Osteoblast (primary cell): ENCODE measurements around the gene GSTA2. TPM values are rescaled to one million over a fixed set of nuclear protein-coding genes. Genes with fewer than 3 reads are reported as not detected.

ENCODE experiments used
- DNase-seq: peaks from one replicate; pipeline ENCODE4 v3.0.0; 2011; ENCODE audit warnings: low spot score, mixed read lengths; ENCODE audit not compliant: insufficient read length; ENCODE audit errors: missing footprints
- H2AFZ ChIP-seq: 2 replicates; pipeline ENCODE4 v1.6.0; 2011; ENCODE audit warnings: mild to moderate bottlenecking, low read length
- H3K27ac ChIP-seq: 2 replicates; pipeline ENCODE4 v1.5.1; 2011; ENCODE audit warnings: mild to moderate bottlenecking, low read depth, low read length, moderate library complexity
- H3K27me3 ChIP-seq: 2 replicates; pipeline ENCODE4 v1.6.0; 2012; ENCODE audit warnings: mild to moderate bottlenecking, control low read depth, inconsistent platforms, low read length, moderate library complexity; ENCODE audit not compliant: insufficient read depth
- H3K36me3 ChIP-seq: 2 replicates; pipeline ENCODE4 v1.5.1; 2011; ENCODE audit warnings: mild to moderate bottlenecking, low read length, control low read depth, moderate library complexity; ENCODE audit not compliant: insufficient read depth
- H3K4me1 ChIP-seq: 2 replicates; pipeline ENCODE4 v1.5.1; 2011; ENCODE audit warnings: mild to moderate bottlenecking, low read length, control low read depth, moderate library complexity; ENCODE audit not compliant: insufficient read depth
- H3K4me2 ChIP-seq: 2 replicates; pipeline ENCODE4 v1.6.0; 2011; ENCODE audit warnings: mild to moderate bottlenecking, low read length; ENCODE audit not compliant: insufficient read depth
- H3K4me3 ChIP-seq: fragments of 200-600 bp; sonication (generic); 3 replicates; pipeline ENCODE4 v1.5.1; 2012; ENCODE audit warnings: mild to moderate bottlenecking, low read length, inconsistent platforms; ENCODE audit not compliant: insufficient read depth
- H3K79me2 ChIP-seq: 2 replicates; pipeline ENCODE4 v1.6.0; 2012; ENCODE audit warnings: mild to moderate bottlenecking, low read length, control low read depth, inconsistent platforms; ENCODE audit not compliant: insufficient read depth
- H3K9me3 ChIP-seq: 2 replicates; pipeline ENCODE4 v1.5.1; 2011; ENCODE audit warnings: low read depth, low read length, control low read depth
- H4K20me1 ChIP-seq: 2 replicates; pipeline ENCODE4 v1.6.0; 2012; ENCODE audit warnings: mild to moderate bottlenecking, low read length, control low read depth; ENCODE audit not compliant: insufficient read depth
- total RNA-seq: library from RNA; depleted of rRNA; stranded (reverse); fragments of >200 nt; gene quantifications from 2 replicates; pipeline ENCODE4 v1.2.3, GENCODE V29; 2012
- TF ChIP-seq, protein P1 (sequence below): IDR thresholded peaks from 2 replicates; pipeline ENCODE4 v1.5.1; 2011; ENCODE audit warnings: mild to moderate bottlenecking, low read depth, low read length, moderate library complexity; ENCODE audit errors: extremely low read depth

The GSTA2 gene
- total RNA-seq, 1 donor, result not detected

DNA sequence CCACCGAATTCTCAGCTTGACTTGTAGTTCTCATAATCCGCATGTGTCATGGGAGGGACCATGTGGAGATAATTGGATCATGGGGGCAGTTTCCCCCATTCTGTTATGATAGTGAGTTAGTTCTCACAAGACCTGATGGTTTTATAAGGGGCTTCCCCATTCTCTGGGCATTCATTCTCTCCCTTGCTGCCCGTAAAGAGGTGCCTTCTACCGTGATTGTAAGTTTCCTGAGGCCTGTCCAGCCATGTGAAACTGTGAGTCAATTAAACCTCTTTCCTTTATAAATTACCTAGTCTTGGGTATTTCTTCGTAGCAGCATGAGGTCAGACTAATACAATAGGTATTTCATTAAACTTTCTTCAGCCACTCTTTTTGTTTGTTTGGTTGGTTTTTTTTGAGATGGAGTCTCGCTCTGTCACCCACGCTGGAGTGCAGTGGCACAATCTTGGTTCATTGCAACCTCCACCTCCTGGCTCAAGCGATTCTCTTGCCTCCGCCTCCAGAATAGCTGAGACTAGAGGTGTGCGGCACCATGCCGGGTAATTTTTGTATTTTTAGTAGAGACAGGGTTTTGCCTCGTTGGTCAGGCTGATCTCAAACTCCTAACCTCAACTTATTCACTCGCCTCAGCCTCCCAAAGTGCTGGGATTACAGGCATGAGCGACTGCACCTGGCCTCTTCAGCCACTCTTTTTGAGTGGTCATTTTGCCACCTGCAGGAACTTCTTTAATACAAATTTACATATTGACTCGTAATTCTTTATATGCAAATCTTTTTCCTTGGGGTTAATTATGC lies 36.3 kb downstream of the GSTA2 start:
- no peak overlapping the region for H3K27ac ChIP-seq
- H3K4me2 ChIP-seq, result no peak overlapping the region
- no peaks in the 10 kb centered on the region for H3K36me3 ChIP-seq
- no peak overlapping the region for H3K4me3 ChIP-seq
- TF ChIP-seq, protein P1, sequence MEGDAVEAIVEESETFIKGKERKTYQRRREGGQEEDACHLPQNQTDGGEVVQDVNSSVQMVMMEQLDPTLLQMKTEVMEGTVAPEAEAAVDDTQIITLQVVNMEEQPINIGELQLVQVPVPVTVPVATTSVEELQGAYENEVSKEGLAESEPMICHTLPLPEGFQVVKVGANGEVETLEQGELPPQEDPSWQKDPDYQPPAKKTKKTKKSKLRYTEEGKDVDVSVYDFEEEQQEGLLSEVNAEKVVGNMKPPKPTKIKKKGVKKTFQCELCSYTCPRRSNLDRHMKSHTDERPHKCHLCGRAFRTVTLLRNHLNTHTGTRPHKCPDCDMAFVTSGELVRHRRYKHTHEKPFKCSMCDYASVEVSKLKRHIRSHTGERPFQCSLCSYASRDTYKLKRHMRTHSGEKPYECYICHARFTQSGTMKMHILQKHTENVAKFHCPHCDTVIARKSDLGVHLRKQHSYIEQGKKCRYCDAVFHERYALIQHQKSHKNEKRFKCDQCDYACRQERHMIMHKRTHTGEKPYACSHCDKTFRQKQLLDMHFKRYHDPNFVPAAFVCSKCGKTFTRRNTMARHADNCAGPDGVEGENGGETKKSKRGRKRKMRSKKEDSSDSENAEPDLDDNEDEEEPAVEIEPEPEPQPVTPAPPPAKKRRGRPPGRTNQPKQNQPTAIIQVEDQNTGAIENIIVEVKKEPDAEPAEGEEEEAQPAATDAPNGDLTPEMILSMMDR, result no peak
- H3K27me3 ChIP-seq, result peaks cover 2% of the 10 kb centered on the region
- no peak overlapping the region for H2AFZ ChIP-seq
- H4K20me1 ChIP-seq, result no peaks in the 10 kb centered on the region
- H3K79me2 ChIP-seq, result no peaks in the 10 kb centered on the region
- H3K4me1 ChIP-seq, result peaks cover 27% of the 10 kb centered on the region
- no peaks in the 10 kb centered on the region for H3K9me3 ChIP-seq
- DNase-seq, result no peak

DNA sequence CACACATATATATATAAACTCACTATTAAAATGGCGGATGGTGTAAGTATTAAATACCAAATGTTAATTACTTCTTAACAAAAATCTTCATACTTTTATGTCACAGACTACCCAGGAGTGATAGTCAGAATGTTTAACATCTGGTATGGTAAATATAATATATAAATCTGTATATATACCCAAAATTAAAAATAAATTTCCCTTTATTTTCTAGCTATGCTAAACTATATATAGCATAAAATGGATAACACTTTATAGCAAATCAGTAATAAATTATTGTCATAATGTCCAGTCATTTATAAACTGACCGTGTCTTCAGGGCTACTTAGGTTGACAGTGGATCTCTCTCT lies 37.1 kb downstream of the GSTA2 start:
- H3K4me2 ChIP-seq, result no peak overlapping the region
- DNase-seq, result no peak
- H4K20me1 ChIP-seq, result no peaks in the 10 kb centered on the region
- no peak overlapping the region for H3K27ac ChIP-seq
- peaks cover 2% of the 10 kb centered on the region for H3K27me3 ChIP-seq
- no peaks in the 10 kb centered on the region for H3K9me3 ChIP-seq
- H3K4me3 ChIP-seq, result no peak overlapping the region
- H3K79me2 ChIP-seq, result no peaks in the 10 kb centered on the region
- TF ChIP-seq, protein P1, result no peak
- no peaks in the 10 kb centered on the region for H3K36me3 ChIP-seq
- H3K4me1 ChIP-seq, result peaks cover 27% of the 10 kb centered on the region
- H2AFZ ChIP-seq, result no peak overlapping the region

DNA sequence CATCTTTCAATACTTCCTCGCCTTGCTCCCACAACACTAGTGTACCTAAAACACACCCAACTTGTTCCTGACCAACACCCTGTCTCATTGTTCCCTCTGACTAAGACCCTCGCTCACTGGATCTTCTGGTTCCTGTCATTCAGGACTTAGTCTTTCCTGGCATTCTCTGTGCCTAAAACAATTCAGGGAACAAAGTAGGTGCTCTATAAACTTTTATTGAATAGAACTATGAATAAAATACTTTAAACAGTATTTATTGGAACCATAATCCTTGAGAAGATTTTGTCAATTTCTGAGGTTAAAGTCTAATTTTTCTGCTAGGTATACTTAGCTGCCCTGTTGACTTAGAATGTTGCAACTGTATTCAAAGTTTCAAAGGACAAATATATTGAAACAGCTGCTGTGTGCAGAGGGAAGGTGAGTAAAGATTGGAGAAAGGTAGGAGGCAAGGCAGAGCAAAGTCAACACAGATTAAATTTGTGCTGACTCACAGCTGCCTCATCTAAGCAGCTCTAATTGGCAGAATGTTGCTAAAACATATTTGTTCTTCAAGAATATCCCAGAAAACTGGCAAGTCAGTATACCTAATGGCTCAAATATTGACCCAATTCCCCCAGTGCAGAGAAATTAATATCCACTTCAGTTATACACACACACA lies 37.6 kb downstream of the GSTA2 start:
- Histone ChIP-seq H3K4me1 (peaks cover 27% of the 10 kb centered on the region), H3K9me3 (no peaks in the 10 kb centered on the region), H3K27me3 (no peaks in the 10 kb centered on the region), H4K20me1 (no peaks in the 10 kb centered on the region), H3K79me2 (no peaks in the 10 kb centered on the region), H3K4me3 (no peak overlapping the region), H3K4me2 (no peak overlapping the region), H3K36me3 (no peaks in the 10 kb centered on the region), H2AFZ (no peak overlapping the region), H3K27ac (no peak overlapping the region)
- peak; percentile 31 for DNase-seq
- TF ChIP-seq, protein P1, result no peak

DNA sequence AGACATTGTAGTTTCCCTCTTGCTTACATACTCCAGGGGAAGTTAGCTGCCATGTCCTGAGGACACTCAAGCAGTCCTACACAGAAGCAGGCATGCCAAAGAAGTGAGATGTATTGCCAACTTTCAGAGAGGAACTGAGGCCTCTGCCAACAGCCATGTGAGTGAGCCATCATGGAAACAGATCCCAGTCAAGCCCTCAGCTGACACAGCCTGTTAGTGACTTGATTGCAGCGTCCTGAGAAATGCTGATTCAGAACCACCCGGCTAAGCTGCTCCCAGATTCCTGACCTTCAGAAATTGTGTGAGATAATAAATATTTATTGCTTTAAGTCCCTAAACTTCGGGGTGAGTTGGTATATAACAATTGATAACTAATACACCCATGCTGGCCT lies 38.1 kb downstream of the GSTA2 start:
- no peaks in the 10 kb centered on the region for H3K27me3 ChIP-seq
- H2AFZ ChIP-seq, result no peak overlapping the region
- H3K79me2 ChIP-seq, result no peaks in the 10 kb centered on the region
- peaks cover 27% of the 10 kb centered on the region for H3K4me1 ChIP-seq
- H4K20me1 ChIP-seq, result no peaks in the 10 kb centered on the region
- DNase-seq, result no peak
- no peak overlapping the region for H3K4me2 ChIP-seq
- H3K36me3 ChIP-seq, result no peaks in the 10 kb centered on the region
- no peak overlapping the region for H3K27ac ChIP-seq
- TF ChIP-seq, protein P1, result no peak
- H3K4me3 ChIP-seq, result no peak overlapping the region
- H3K9me3 ChIP-seq, result no peaks in the 10 kb centered on the region
